GM23338 (cell line): Measurements from ENCODE around the gene RAD52. TPM values are rescaled to one million over a fixed set of nuclear protein-coding genes. Genes with fewer than 3 reads are reported as not detected.
A peak's percentile ranks its signal among the peaks of the same experiment; 100 is the strongest.

Experiments used
- ATAC-seq: fragments of 200-7000 bp; cut with Tn5 transposase; 3 replicates; pipeline ENCODE4 v1.9.1; 2020
- DNase-seq: peaks from one replicate; pipeline ENCODE4 v3.0.0-alpha.2; 2015; ENCODE audit warnings: low spot score
- H2AFZ ChIP-seq: fragments of 200-600 bp; sonication (generic); 2 replicates; pipeline ENCODE4 v1.8.0; 2016; ENCODE audit warnings: antibody characterized with exemption, mild to moderate bottlenecking, moderate library complexity
- H3F3A ChIP-seq: fragments of 200-600 bp; sonication (generic); replicated peaks from 2 replicates; pipeline ENCODE4 v1.8.0; 2017; ENCODE audit warnings: antibody characterized with exemption, mixed run types, low read depth
- H3K27ac ChIP-seq: fragments of 200-600 bp; sonication (generic); 2 replicates; pipeline ENCODE4 v1.6.1; 2016; ENCODE audit warnings: low read depth
- H3K27me3 ChIP-seq: fragments of 200-600 bp; sonication (generic); 2 replicates; pipeline ENCODE4 v1.8.0; 2016; ENCODE audit warnings: mild to moderate bottlenecking, mixed run types, moderate library complexity; ENCODE audit not compliant: insufficient read depth
- H3K36me3 ChIP-seq: fragments of 200-600 bp; sonication (generic); 2 replicates; pipeline ENCODE4 v1.8.0; 2016; ENCODE audit warnings: mild to moderate bottlenecking; ENCODE audit not compliant: insufficient read depth
- H3K4me1 ChIP-seq: fragments of 200-600 bp; sonication (generic); 2 replicates; pipeline ENCODE4 v1.8.0; 2016; ENCODE audit warnings: mild to moderate bottlenecking, moderate library complexity; ENCODE audit not compliant: insufficient read depth
- H3K4me2 ChIP-seq: fragments of 200-600 bp; sonication (generic); 2 replicates; pipeline ENCODE4 v1.7.1; 2017; ENCODE audit warnings: mixed run types
- H3K4me3 ChIP-seq: fragments of 200-600 bp; sonication (generic); 2 replicates; pipeline ENCODE4 v1.6.1; 2016; ENCODE audit warnings: mixed run types
- H3K79me2 ChIP-seq: fragments of 200-600 bp; sonication (generic); replicated peaks from 2 replicates; pipeline ENCODE4 v1.8.0; 2017; ENCODE audit warnings: mild to moderate bottlenecking; ENCODE audit not compliant: insufficient read depth
- H3K9me2 ChIP-seq: fragments of 200-600 bp; sonication (generic); 2 replicates; pipeline ENCODE4 v1.8.0; 2017; ENCODE audit not compliant: insufficient read depth
- H4K20me1 ChIP-seq: fragments of 200-600 bp; sonication (generic); replicated peaks from 2 replicates; pipeline ENCODE4 v1.8.0; 2017; ENCODE audit warnings: mild to moderate bottlenecking; ENCODE audit not compliant: insufficient read depth
- H3K27ac Mint-ChIP-seq: 2 replicates; pipeline ENCODE4 v1.8.0; 2020; ENCODE audit warnings: inconsistent platforms, mild to moderate bottlenecking, moderate library complexity, mixed read lengths
- H3K27me3 Mint-ChIP-seq: 3 replicates; pipeline ENCODE4 v1.8.0; 2022; ENCODE audit warnings: low read depth, mild to moderate bottlenecking, moderate library complexity, mixed read lengths, inconsistent platforms; ENCODE audit not compliant: insufficient read depth, poor library complexity
- H3K36me3 Mint-ChIP-seq: 3 replicates; pipeline ENCODE4 v1.8.0; 2021; ENCODE audit warnings: low read depth, mild to moderate bottlenecking, inconsistent platforms, moderate library complexity, mixed read lengths
- H3K4me1 Mint-ChIP-seq: 3 replicates; pipeline ENCODE4 v1.8.0; 2020; ENCODE audit warnings: mild to moderate bottlenecking, inconsistent platforms, mixed read lengths
- H3K4me3 Mint-ChIP-seq: 3 replicates; pipeline ENCODE4 v1.8.0; 2021; ENCODE audit warnings: moderate library complexity, mild to moderate bottlenecking, inconsistent platforms, mixed read lengths
- H3K9me3 Mint-ChIP-seq: 3 replicates; pipeline ENCODE4 v1.8.0; 2020; ENCODE audit warnings: moderate library complexity, mild to moderate bottlenecking, inconsistent platforms, mixed read lengths
- CREB1 ChIP-seq: fragments of 250-450 bp; sonication (Bioruptor Pico); IDR thresholded peaks from 2 replicates; pipeline ENCODE4 v1.5.0; 2020; ENCODE audit warnings: low read depth, mild to moderate bottlenecking, moderate library complexity
- CTCF ChIP-seq, 2 experiments: fragments of 200-600 bp in 1 of 2; sonication (generic) in 1 of 2; conservative IDR thresholded peaks; 2 replicates each; pipeline versions ENCODE4 v1.5.1 to v1.6.1; 2016 to 2017; ENCODE audit warnings: antibody characterized with exemption in 2 of 2, low read depth in 2 of 2, mild to moderate bottlenecking in 2 of 2, moderate library complexity in 1 of 2
- EZH2 ChIP-seq: fragments of 200-600 bp; sonication (generic); IDR thresholded peaks from one replicate; pipeline ENCODE4 v1.8.0; 2017; ENCODE audit warnings: antibody characterized with exemption, mild to moderate bottlenecking, low read depth; ENCODE audit not compliant: unreplicated experiment
- JUNB ChIP-seq: IDR thresholded peaks from one replicate; pipeline ENCODE4 v1.6.1; 2016; ENCODE audit warnings: antibody characterized with exemption; ENCODE audit not compliant: unreplicated experiment
- ZNF114 ChIP-seq: fragments of 250-450 bp; sonication (Bioruptor Pico); IDR thresholded peaks from 2 replicates; pipeline ENCODE4 v1.5.0; 2020; ENCODE audit warnings: mild to moderate bottlenecking, moderate library complexity
- ZNF462 ChIP-seq: fragments of 250-450 bp; sonication (Bioruptor Pico); IDR thresholded peaks from 2 replicates; pipeline ENCODE4 v1.5.0; 2020; ENCODE audit warnings: mild to moderate bottlenecking, moderate library complexity
- polyA plus RNA-seq: library from polyadenylated mRNA; unstranded; fragments of >200 nt; fragmentation: Nextera tagmentation; extraction: Ambion mirVana; gene quantifications from 2 replicates; pipeline ENCODE4 v1.2.1, GENCODE V29; 2016
- total RNA-seq: library from RNA; depleted of rRNA; stranded (reverse); fragments of >200 nt; shearing (Covaris generic); gene quantifications from 2 replicates; pipeline ENCODE4 v1.2.3, GENCODE V29; 2014

The RAD52 gene
- total and polyA plus RNA-seq, 2 experiments from 2014 or later, result 10.9 to 21.3 TPM

GRCh38 chr12:979349-979748, 29.9 kb upstream of the RAD52 start:
- DNase-seq (no peak), ATAC-seq (no peak)
- no peaks in the 10 kb centered on the region for H3K27me3 ChIP-seq
- H3K9me2 ChIP-seq, result peaks cover 10% of the 10 kb centered on the region
- TF ChIP-seq ZNF462 (CRISPR knock-in tag) (no peak), EZH2 (no peak), CTCF (conservative IDR thresholded peaks at IDR 0.05; ENCODE audit: low read depth in 2 of 2) (no peak), ZNF114 (CRISPR knock-in tag) (no peak)
- Mint-ChIP-seq H3K36me3 (no peaks in the 10 kb centered on the region), H3K27ac (no peak overlapping the region), H3K9me3 (no peaks in the 10 kb centered on the region), H3K4me3 (no peak overlapping the region), H3K4me1 (no peaks in the 10 kb centered on the region), H3K27me3 (peaks cover 2% of the 10 kb centered on the region)
- no peak overlapping the region for H2AFZ ChIP-seq
- H3K4me3 ChIP-seq, result no peak overlapping the region
- H4K20me1 ChIP-seq, result no peaks in the 10 kb centered on the region
- H3K79me2 ChIP-seq, result no peaks in the 10 kb centered on the region
- H3K4me2 ChIP-seq, result no peak overlapping the region
- no peaks in the 10 kb centered on the region for H3K4me1 ChIP-seq
- no peaks in the 10 kb centered on the region for H3F3A ChIP-seq
- no peak overlapping the region for H3K27ac ChIP-seq
- no peaks in the 10 kb centered on the region for H3K36me3 ChIP-seq

GRCh38 chr12:977156-977555, 27.7 kb upstream of the RAD52 start:
- H3K27ac ChIP-seq, result no peak overlapping the region
- Mint-ChIP-seq H3K4me3 (no peak overlapping the region), H3K4me1 (no peaks in the 10 kb centered on the region), H3K9me3 (no peaks in the 10 kb centered on the region; the same call in 2 of the 3 replicates), H3K36me3 (no peaks in the 10 kb centered on the region), H3K27ac (no peak overlapping the region), H3K27me3 (peaks cover 3% of the 10 kb centered on the region)
- peaks cover 10% of the 10 kb centered on the region for H3K9me2 ChIP-seq
- H3K27me3 ChIP-seq, result no peaks in the 10 kb centered on the region
- no peaks in the 10 kb centered on the region for H4K20me1 ChIP-seq
- no peak for TF ChIP-seq CREB1 (CRISPR knock-in tag)
- TF ChIP-seq CTCF (conservative IDR thresholded peaks at IDR 0.05; ENCODE audit: low read depth in 2 of 2), result peak; percentile 38 to 46
- TF ChIP-seq ZNF114 (CRISPR knock-in tag), result no peak
- TF ChIP-seq JUNB, result no peak
- H3K4me1 ChIP-seq, result no peaks in the 10 kb centered on the region
- no peaks in the 10 kb centered on the region for H3K36me3 ChIP-seq
- H3K4me2 ChIP-seq, result no peak overlapping the region
- H3K4me3 ChIP-seq, result no peak overlapping the region
- H2AFZ ChIP-seq, result peak overlapping the region; percentile 28; the same call in 1 of the 2 replicates
- H3K79me2 ChIP-seq, result no peaks in the 10 kb centered on the region
- peak; percentile 27 for DNase-seq
- ATAC-seq, result no peak
- no peaks in the 10 kb centered on the region for H3F3A ChIP-seq
